Measurements from ENCODE around the gene PMPCA.

DNA sequence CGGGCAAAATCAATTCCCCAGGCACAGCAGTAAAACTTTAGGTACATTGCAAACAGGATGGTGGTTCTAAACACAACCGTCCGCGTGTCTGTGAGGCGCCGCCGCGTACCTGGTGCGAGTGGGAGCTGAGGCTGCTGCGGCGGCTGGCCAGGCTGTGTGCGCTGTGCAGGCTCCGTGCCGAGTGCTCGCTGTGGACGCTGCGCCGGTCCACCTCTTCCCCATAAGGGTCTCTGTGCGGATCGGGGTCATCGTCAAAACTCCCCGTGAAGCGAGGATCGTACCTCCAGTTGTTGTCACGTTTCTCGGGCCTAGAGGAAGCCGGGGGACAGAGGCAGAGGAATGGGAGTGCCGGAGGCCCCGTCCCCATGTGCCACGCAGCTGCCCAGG lies 55.7 kb downstream of the PMPCA start:
- TF ChIP-seq POLR2AphosphoS5 (IDR thresholded peaks at IDR 0.05; ENCODE audit: insufficient read depth, low read depth, low read length) (no peak), FOS (IDR thresholded peaks at IDR 0.05; ENCODE audit: borderline replicate concordance, insufficient read depth, low read length) (no peak), POLR2A (IDR thresholded peaks at IDR 0.05; ENCODE audit: low read depth, low read length) (no peak), EZH2 (IDR thresholded peaks at IDR 0.05; ENCODE audit: borderline replicate concordance, low read depth, low read length, severe bottlenecking) (no peak), MYC (IDR thresholded peaks at IDR 0.05; ENCODE audit: low read depth, low read length) (no peak)
- TF ChIP-seq, protein P1, sequence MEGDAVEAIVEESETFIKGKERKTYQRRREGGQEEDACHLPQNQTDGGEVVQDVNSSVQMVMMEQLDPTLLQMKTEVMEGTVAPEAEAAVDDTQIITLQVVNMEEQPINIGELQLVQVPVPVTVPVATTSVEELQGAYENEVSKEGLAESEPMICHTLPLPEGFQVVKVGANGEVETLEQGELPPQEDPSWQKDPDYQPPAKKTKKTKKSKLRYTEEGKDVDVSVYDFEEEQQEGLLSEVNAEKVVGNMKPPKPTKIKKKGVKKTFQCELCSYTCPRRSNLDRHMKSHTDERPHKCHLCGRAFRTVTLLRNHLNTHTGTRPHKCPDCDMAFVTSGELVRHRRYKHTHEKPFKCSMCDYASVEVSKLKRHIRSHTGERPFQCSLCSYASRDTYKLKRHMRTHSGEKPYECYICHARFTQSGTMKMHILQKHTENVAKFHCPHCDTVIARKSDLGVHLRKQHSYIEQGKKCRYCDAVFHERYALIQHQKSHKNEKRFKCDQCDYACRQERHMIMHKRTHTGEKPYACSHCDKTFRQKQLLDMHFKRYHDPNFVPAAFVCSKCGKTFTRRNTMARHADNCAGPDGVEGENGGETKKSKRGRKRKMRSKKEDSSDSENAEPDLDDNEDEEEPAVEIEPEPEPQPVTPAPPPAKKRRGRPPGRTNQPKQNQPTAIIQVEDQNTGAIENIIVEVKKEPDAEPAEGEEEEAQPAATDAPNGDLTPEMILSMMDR (IDR thresholded peaks at IDR 0.05; ENCODE audit: extremely low read depth in 1 of 2, insufficient read depth in 1 of 2, low read depth in 1 of 2, low read length in 2 of 2): no peak
- TF ChIP-seq, protein P2, sequence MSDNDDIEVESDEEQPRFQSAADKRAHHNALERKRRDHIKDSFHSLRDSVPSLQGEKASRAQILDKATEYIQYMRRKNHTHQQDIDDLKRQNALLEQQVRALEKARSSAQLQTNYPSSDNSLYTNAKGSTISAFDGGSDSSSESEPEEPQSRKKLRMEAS (IDR thresholded peaks at IDR 0.05; ENCODE audit: insufficient read depth, insufficient read length): no peak

Data from endothelial cell of umbilical vein (primary cell).